HG03469 (cell line): ENCODE data around the gene KDM3A.

Experiments used
- ATAC-seq: cut with Tn5 transposase; IDR thresholded peaks from one replicate; pipeline ENCODE4 v1.9.1; 2021; ENCODE audit warnings: mild to moderate bottlenecking, moderate library complexity, moderate number of reproducible peaks; ENCODE audit not compliant: unreplicated experiment

KDM3A gene

GRCh38 chr2:86513948-86514660 lies 72.9 kb downstream of the KDM3A start:
- no peak for ATAC-seq

- no peak for ATAC-seq
These were observed 77.3 kb downstream of the KDM3A start for GRCh38 chr2:86518481-86518880.

GRCh38 chr2:86519349-86519748 lies 78.2 kb downstream of the KDM3A start:
- no peak for ATAC-seq

GRCh38 chr2:86520153-86520552 lies 79.0 kb downstream of the KDM3A start:
- ATAC-seq: no peak

- ATAC-seq: no peak
These were observed 80.8 kb downstream of the KDM3A start for GRCh38 chr2:86521922-86522321.

- ATAC-seq: no peak
These were observed 81.5 kb downstream of the KDM3A start for GRCh38 chr2:86522711-86523110.

- ATAC-seq: no peak
These were observed 82.3 kb downstream of the KDM3A start for GRCh38 chr2:86523491-86523890.

- no peak for ATAC-seq
These were observed 84.5 kb downstream of the KDM3A start for GRCh38 chr2:86525421-86526340.

- no peak for ATAC-seq
These were observed 92.4 kb downstream of the KDM3A start for GRCh38 chr2:86533589-86533988.

GRCh38 chr2:86541334-86541733 lies 100.2 kb downstream of the KDM3A start:
- ATAC-seq: no peak
